IMR-90 (cell line): ENCODE data around the gene DNAJC30.

Experiments
- BHLHE40 ChIP-seq: fragments of 150-350 bp; IDR thresholded peaks from 2 replicates; pipeline ENCODE4 v1.6.1; 2016; ENCODE audit warnings: mild to moderate bottlenecking, low read depth, low read length
- CEBPB ChIP-seq: IDR thresholded peaks from 2 replicates; pipeline ENCODE4 v1.6.1; 2012; ENCODE audit warnings: low read depth, low read length, improper control_type of control experiment
- FOS ChIP-seq: fragments of 150-350 bp; IDR thresholded peaks from 2 replicates; pipeline ENCODE4 v1.6.1; 2016; ENCODE audit warnings: low read depth, low read length
- MAFK ChIP-seq: IDR thresholded peaks from 2 replicates; pipeline ENCODE4 v1.6.1; 2012; ENCODE audit warnings: low read depth, low read length, improper control_type of control experiment
- MXI1 ChIP-seq: IDR thresholded peaks from 2 replicates; pipeline ENCODE4 v1.6.1; 2012; ENCODE audit warnings: low read depth, mild to moderate bottlenecking, low read length, moderate library complexity, borderline replicate concordance
- NFE2L2 ChIP-seq: fragments of 150-350 bp; IDR thresholded peaks from 2 replicates; pipeline ENCODE4 v1.6.1; 2016; ENCODE audit warnings: low read depth, mild to moderate bottlenecking, low read length
- POLR2A ChIP-seq: IDR thresholded peaks from 2 replicates; pipeline ENCODE4 v1.6.1; 2012; ENCODE audit warnings: mild to moderate bottlenecking, low read depth, low read length
- RAD21 ChIP-seq: IDR thresholded peaks from 2 replicates; pipeline ENCODE4 v1.6.1; 2012; ENCODE audit warnings: low read length, improper control_type of control experiment
- SMC3 ChIP-seq: fragments of 150-350 bp; IDR thresholded peaks from 2 replicates; pipeline ENCODE4 v1.6.1; 2016; ENCODE audit warnings: low read depth, mild to moderate bottlenecking, antibody characterized with exemption, low read length, moderate library complexity
- USF2 ChIP-seq: fragments of 150-350 bp; IDR thresholded peaks from 2 replicates; pipeline ENCODE4 v1.6.1; 2017; ENCODE audit warnings: mild to moderate bottlenecking, antibody characterized with exemption, low read length, low read depth
- TF ChIP-seq, protein P1 (sequence below): conservative IDR thresholded peaks from 2 replicates; pipeline ENCODE4 v1.5.1; 2012; ENCODE audit warnings: mild to moderate bottlenecking, low read depth, low read length, improper control_type of control experiment
- TF ChIP-seq, protein P2 (sequence below): fragments of 150-350 bp; IDR thresholded peaks from 2 replicates; pipeline ENCODE4 v1.6.1; 2016; ENCODE audit warnings: low read depth, mild to moderate bottlenecking, low read length, moderate library complexity, borderline replicate concordance

GRCh38 chr7:73718905-73719805, 35.9 kb upstream of the DNAJC30 start, which contains the start of gene STX1A:
- TF ChIP-seq NFE2L2 (no peak), MXI1 (peak; percentile 70), POLR2A (peak; percentile 77), FOS (no peak), MAFK (no peak), RAD21 (no peak), CEBPB (no peak), BHLHE40 (no peak), SMC3 (no peak), USF2 (no peak)
- TF ChIP-seq, protein P1, sequence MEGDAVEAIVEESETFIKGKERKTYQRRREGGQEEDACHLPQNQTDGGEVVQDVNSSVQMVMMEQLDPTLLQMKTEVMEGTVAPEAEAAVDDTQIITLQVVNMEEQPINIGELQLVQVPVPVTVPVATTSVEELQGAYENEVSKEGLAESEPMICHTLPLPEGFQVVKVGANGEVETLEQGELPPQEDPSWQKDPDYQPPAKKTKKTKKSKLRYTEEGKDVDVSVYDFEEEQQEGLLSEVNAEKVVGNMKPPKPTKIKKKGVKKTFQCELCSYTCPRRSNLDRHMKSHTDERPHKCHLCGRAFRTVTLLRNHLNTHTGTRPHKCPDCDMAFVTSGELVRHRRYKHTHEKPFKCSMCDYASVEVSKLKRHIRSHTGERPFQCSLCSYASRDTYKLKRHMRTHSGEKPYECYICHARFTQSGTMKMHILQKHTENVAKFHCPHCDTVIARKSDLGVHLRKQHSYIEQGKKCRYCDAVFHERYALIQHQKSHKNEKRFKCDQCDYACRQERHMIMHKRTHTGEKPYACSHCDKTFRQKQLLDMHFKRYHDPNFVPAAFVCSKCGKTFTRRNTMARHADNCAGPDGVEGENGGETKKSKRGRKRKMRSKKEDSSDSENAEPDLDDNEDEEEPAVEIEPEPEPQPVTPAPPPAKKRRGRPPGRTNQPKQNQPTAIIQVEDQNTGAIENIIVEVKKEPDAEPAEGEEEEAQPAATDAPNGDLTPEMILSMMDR = no peak
- TF ChIP-seq, protein P2, sequence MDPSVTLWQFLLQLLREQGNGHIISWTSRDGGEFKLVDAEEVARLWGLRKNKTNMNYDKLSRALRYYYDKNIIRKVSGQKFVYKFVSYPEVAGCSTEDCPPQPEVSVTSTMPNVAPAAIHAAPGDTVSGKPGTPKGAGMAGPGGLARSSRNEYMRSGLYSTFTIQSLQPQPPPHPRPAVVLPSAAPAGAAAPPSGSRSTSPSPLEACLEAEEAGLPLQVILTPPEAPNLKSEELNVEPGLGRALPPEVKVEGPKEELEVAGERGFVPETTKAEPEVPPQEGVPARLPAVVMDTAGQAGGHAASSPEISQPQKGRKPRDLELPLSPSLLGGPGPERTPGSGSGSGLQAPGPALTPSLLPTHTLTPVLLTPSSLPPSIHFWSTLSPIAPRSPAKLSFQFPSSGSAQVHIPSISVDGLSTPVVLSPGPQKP = no peak
